HG03432 (cell line): ENCODE results near the gene FAM200A.
A peak's percentile ranks its signal among the peaks of the same experiment; 100 is the strongest.
"Not testable (repeated sequence)": the region's sequence is repeated elsewhere in the genome, so short reads cannot be mapped to it uniquely, and the experiment has no call there.

Experiments used
- ATAC-seq: cut with Tn5 transposase; IDR thresholded peaks from one replicate; pipeline ENCODE4 v1.9.1; 2021; ENCODE audit warnings: mild to moderate bottlenecking, moderate library complexity; ENCODE audit not compliant: unreplicated experiment

Gene FAM200A

GRCh38 chr7:99504603-99505323 lies 47.2 kb downstream of the FAM200A start, which contains the start of gene ZKSCAN5:
TSS of gene ZKSCAN5 (plus strand) at chr7:99504662. CDS start at chr7:99506045, 1,383 bp downstream.
- peak; percentile 82 for ATAC-seq

DNA sequence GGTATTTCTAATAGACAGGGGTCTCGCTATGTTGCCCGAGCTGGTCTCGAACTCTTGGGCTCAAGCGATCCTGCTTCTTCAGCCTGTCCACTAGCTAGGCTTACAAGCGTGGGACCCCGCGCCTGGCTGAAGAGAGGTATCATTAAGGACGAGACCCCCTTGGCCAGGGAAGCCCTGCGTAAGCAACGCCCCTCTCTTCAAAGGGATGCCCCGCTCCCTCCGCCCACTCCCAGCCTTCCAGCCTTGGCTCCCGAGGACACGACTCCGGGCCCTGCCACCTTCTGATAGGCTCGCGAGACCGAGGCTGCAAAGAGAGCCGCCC lies 47.7 kb downstream of the FAM200A start:
- no peak for ATAC-seq

DNA sequence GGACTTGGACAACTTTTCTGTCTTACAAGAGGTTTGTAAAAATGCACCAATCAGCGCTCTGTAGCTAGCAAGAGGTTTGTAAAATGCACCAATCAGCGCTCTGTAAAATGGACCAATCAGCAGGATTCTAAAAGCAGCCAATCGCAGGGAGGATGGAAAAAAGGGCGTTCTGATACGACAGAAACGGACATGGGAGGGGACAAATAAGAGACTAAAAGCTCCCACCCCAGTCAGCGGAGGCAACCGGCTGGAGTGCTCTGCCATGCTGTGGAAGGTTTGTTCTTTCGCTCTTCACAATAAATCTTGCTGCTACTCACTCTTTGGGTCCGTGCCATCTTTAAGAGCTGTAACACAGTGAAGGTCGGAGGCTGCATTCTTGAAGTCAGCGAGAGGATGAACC lies 50.7 kb downstream of the FAM200A start:
- not testable (repeated sequence) for ATAC-seq

DNA sequence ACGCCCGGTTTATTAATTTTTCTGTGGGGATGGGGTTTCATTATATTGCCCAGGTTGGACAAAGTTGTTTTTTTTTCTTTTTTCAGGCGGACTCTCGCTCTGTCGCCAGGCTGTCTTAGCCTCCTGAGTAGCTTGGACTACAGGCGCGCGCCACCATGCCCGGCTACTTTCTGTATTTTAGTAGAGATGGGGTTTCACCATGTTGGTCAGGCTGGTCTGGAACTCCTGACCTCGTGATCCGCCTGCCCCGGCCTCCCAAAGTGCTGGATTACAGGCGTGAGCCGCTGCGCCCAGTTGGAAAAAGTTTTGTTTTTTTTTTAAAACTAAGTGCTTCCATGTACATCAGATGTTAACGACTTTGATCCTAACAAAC lies 51.3 kb downstream of the FAM200A start:
- no peak for ATAC-seq

DNA sequence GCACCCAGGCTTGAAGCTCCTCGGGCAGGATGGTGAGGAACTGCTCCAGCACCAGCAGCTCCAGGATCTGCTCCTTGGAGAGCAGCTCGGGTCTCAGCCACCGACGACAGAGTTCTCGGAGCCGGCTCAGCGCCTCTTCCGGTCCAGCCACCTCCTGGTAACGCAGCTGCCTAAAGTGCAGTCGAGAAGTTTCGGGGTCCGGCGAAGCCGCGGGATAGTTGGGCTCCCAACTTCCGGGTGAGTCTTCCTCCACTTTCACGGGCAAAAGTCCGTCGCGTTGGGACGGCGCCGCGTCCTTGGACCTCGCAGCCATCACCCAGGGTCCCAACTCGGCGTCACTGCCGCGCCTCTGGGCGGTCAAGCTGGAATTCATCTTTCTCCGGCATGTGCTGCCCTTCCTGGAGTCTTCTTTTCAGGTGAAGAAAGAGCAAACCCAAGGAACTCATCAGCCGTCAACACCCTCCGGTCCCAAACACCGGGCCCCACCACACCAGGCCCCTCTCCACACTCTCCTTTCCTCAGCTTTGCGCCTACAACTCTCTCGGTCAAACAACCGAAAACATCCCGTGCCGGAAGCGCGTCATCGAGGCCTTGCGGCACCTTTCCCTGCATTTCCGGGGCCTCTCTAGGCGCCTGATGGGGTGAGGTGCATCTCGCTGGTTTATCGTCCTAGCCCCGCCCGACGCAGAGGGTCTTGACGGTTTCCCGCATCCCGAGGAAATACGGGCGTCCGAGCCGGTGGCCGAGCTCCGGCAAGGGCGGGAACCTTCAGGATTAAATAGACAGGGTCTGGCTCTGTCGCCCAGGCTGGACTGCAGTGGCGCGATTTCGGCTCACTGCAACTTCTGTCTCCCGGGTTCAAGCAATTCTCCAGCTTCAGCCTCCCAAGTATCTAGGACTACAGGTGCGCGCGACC lies 51.9 kb downstream of the FAM200A start, which contains the start of gene ZNF394:
Gene ZNF394, minus strand, starts transcription at position 561 of the 916 bp plus-strand sequence. Its CDS starts 188 bp downstream, at position 373.
- ATAC-seq = peak; percentile 43

DNA sequence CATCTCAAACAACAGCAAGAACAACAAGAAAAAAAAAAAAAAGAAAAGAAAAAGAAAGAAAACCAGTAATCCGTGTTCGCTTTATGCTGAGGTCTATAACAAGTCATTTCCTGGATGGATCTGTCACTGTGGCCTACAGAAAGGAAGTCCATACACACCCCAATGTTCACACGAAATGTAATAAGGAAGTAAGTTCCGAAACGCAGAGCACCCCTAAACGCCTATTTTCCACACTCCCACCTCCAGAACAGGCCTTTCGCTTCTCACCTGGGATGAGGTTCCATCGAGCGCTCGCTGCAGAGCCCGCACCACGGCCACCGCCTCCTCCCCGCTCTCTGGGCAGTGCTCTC lies 52.6 kb downstream of the FAM200A start:
- peak; percentile 9 for ATAC-seq

GRCh38 chr7:99498546-99498944 lies 53.4 kb downstream of the FAM200A start:
- ATAC-seq = no peak

- no peak for ATAC-seq
These were observed 54.0 kb downstream of the FAM200A start for GRCh38 chr7:99497766-99498545.
